ENCODE results near the gene CLEC2D. TPM values are rescaled to one million over a fixed set of nuclear protein-coding genes. Genes with fewer than 3 reads are reported as not detected.
A peak's percentile ranks its signal among the peaks of the same experiment; 100 is the strongest.

The CLEC2D gene
- total and polyA plus RNA-seq, 10 of the 15 experiments (the other 5 are each of a cell fraction or from before 2014, with no cell fraction given) = 4.6 to 29.8 (median 16.0) TPM

DNA sequence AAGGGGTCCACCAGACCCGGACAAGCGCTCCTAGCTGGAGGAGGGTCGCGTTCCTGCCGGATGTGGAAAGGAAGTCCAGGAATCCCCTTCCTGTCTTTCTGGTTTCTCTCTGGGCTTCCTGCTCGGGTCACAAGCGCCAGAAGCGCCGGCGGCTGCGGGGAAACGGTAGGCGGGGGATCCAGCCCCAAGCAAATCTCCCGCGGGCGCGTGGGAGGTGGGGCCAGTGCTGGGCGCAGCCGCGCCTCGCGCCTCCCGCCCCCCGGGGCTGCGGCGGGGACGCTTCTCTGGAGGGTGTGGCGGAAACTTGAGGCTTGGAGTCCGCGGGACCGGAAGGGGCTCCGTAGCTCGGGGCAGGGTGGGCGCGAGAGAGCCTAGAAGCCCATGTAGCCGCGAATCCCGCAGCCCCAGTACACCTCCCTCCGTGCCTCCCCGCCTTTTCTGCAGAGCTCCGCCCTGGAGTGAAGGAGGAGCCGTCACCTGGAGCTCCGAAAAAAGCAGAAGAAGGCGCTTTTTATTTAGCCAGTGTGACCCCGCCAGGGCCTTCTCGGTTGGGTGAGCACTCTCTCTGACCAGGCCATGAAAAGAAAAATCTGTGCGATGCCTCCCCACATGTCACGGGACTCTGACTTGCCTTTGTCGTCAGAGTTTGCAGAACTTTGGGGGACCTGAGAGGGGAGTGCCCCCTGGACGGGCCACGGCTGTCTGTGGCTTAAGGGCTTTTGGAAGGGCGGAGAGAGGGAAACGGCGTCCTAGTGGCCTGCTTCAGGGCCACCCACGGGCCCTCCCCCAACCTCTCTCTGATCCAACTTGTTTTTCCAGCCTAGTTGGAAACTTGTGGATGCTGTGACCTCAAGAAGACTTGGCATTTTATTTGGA, 21.4 kb upstream of the CLEC2D start (continued):
- TF ChIP-seq ZNF217 (IDR thresholded peaks at IDR 0.05) = no peak
- TF ChIP-seq ETV6 (conservative IDR thresholded peaks at IDR 0.05 in 1 of 2, IDR thresholded peaks at IDR 0.05 in 1 of 2; ENCODE audit: borderline replicate concordance in 1 of 2, low read depth in 1 of 2) = peak in 1 of 2 experiments; percentile 10; a peak in 1 of 4 replicates
- 0 out of 2 replicates have a peak, but pooled peaks have one; percentile 66 for TF ChIP-seq SIN3A (IDR thresholded peaks at IDR 0.05; ENCODE audit: low read depth, low read length)
- no peak for TF ChIP-seq BRCA1 (IDR thresholded peaks at IDR 0.05; ENCODE audit: low read depth, low read length)
- TF ChIP-seq RAD21 (IDR thresholded peaks at IDR 0.05; ENCODE audit: insufficient read depth, low read depth, low read length) = no peak
- TF ChIP-seq, protein P1, sequence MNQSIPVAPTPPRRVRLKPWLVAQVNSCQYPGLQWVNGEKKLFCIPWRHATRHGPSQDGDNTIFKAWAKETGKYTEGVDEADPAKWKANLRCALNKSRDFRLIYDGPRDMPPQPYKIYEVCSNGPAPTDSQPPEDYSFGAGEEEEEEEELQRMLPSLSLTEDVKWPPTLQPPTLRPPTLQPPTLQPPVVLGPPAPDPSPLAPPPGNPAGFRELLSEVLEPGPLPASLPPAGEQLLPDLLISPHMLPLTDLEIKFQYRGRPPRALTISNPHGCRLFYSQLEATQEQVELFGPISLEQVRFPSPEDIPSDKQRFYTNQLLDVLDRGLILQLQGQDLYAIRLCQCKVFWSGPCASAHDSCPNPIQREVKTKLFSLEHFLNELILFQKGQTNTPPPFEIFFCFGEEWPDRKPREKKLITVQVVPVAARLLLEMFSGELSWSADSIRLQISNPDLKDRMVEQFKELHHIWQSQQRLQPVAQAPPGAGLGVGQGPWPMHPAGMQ (IDR thresholded peaks at IDR 0.05; ENCODE audit: borderline replicate concordance) = no peak
- TF ChIP-seq POLR2A (IDR thresholded peaks at IDR 0.05; ENCODE audit: low read depth, low read length) = peak; percentile 79; the same call in 1 of the 2 replicates
- no peak for TF ChIP-seq RCOR1 (conservative IDR thresholded peaks at IDR 0.05; ENCODE audit: low read depth, low read length)
- peak; percentile 55; the same call in 1 of the 2 replicates for TF ChIP-seq ELK1 (IDR thresholded peaks at IDR 0.05; ENCODE audit: low read depth, low read length)
- TF ChIP-seq ASH2L (IDR thresholded peaks at IDR 0.05; ENCODE audit: borderline replicate concordance, low read depth) = 0 out of 2 replicates have a peak, but pooled peaks have one; percentile 2
- TF ChIP-seq TBL1XR1 (IDR thresholded peaks at IDR 0.05; ENCODE audit: low read depth, low read length) = peak; percentile 85
- no peak for TF ChIP-seq BCL11A (IDR thresholded peaks at IDR 0.05; ENCODE audit: low read depth, low read length)
- TF ChIP-seq, protein P2, sequence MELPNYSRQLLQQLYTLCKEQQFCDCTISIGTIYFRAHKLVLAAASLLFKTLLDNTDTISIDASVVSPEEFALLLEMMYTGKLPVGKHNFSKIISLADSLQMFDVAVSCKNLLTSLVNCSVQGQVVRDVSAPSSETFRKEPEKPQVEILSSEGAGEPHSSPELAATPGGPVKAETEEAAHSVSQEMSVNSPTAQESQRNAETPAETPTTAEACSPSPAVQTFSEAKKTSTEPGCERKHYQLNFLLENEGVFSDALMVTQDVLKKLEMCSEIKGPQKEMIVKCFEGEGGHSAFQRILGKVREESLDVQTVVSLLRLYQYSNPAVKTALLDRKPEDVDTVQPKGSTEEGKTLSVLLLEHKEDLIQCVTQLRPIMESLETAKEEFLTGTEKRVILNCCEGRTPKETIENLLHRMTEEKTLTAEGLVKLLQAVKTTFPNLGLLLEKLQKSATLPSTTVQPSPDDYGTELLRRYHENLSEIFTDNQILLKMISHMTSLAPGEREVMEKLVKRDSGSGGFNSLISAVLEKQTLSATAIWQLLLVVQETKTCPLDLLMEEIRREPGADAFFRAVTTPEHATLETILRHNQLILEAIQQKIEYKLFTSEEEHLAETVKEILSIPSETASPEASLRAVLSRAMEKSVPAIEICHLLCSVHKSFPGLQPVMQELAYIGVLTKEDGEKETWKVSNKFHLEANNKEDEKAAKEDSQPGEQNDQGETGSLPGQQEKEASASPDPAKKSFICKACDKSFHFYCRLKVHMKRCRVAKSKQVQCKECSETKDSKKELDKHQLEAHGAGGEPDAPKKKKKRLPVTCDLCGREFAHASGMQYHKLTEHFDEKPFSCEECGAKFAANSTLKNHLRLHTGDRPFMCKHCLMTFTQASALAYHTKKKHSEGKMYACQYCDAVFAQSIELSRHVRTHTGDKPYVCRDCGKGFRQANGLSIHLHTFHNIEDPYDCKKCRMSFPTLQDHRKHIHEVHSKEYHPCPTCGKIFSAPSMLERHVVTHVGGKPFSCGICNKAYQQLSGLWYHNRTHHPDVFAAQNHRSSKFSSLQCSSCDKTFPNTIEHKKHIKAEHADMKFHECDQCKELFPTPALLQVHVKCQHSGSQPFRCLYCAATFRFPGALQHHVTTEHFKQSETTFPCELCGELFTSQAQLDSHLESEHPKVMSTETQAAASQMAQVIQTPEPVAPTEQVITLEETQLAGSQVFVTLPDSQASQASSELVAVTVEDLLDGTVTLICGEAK (IDR thresholded peaks at IDR 0.05; ENCODE audit: borderline replicate concordance) = no peak
- TF ChIP-seq KLF5 (IDR thresholded peaks at IDR 0.05; ENCODE audit: partially characterized antibody) = no peak
- TF ChIP-seq RELA (IDR thresholded peaks at IDR 0.05; ENCODE audit: borderline replicate concordance, partially characterized antibody) = no peak
- TF ChIP-seq MTA2 (IDR thresholded peaks at IDR 0.05; ENCODE audit: low read depth) = peak; percentile 26; the same call in 1 of the 2 replicates
- TF ChIP-seq E2F8 (IDR thresholded peaks at IDR 0.05; ENCODE audit: low read depth, partially characterized antibody) = no peak
- TF ChIP-seq PML (IDR thresholded peaks at IDR 0.05; ENCODE audit: low read length) = peak; percentile 61; the same call in 1 of the 2 replicates
- no peak for TF ChIP-seq CBX3 (IDR thresholded peaks at IDR 0.05; ENCODE audit: borderline replicate concordance, low read depth)
- peak; percentile 85 for TF ChIP-seq IKZF1 (conservative IDR thresholded peaks at IDR 0.05)

Data from GM12878 (cell line).